ENCODE measurements around the gene ABCA12. TPM values are rescaled to one million over a fixed set of nuclear protein-coding genes. Genes with fewer than 3 reads are reported as not detected.

ABCA12 gene
- total and polyA plus RNA-seq, 9 of the 15 experiments (the other 6 are each of a cell fraction or from before 2014, with no cell fraction given) = 0.02 to 0.03 TPM; not detected in 7

GRCh38 chr2:215071676-215072075, 66.8 kb downstream of the ABCA12 start:
- DNase-seq (ENCODE audit: extremely low read depth in 1 of 4, low spot score in 3 of 4) = no peak
- POLR2A ChIA-PET = interaction anchor here (0.8 kb wide), 1 partner anchor 237 kb away, joined by 3 read pairs; no protein-coding TSS in a partner anchor
- ATAC-seq = no peak
- H3K9me3 ChIP-seq (replicated peaks; ENCODE audit: control insufficient read depth, insufficient read depth, low read depth, low read length) = no peaks in the 10 kb centered on the region
- TF ChIP-seq CEBPG (CRISPR knock-in tag; IDR thresholded peaks at IDR 0.05) (no peak), CEBPG (tag; conservative IDR thresholded peaks at IDR 0.05 in 1 of 2, IDR thresholded peaks at IDR 0.05 in 1 of 2) (peak in 1 of 2 experiments; percentile 49; a peak in 1 of 4 replicates), CEBPB (tag; IDR thresholded peaks at IDR 0.05) (0 out of 2 replicates have a peak, but pooled peaks have one; percentile 0), ATF3 (IDR thresholded peaks at IDR 0.05) (peak; percentile 22; the same call in 1 of the 2 replicates), ATF3 (CRISPR knock-in tag; conservative IDR thresholded peaks at IDR 0.05) (no peak), MBD1 (CRISPR knock-in tag; IDR thresholded peaks at IDR 0.05) (no peak), ZC3H11A (IDR thresholded peaks at IDR 0.05; ENCODE audit: low read depth, low read length) (no peak), NFRKB (IDR thresholded peaks at IDR 0.05; ENCODE audit: low read depth) (no peak)
- intact Hi-C loops (cut with micrococcal nuclease) = no loop called here
- H3K27ac ChIP-seq (ENCODE audit: extremely low read depth, low read depth, low read length) = no peak overlapping the region
- no TSS peak for BruUV-seq (replicated peaks)
- H4K20me1 ChIP-seq (replicated peaks; ENCODE audit: control insufficient read depth, insufficient read depth, low read length) = no peaks in the 10 kb centered on the region
- no peaks in the 10 kb centered on the region for H3K4me1 ChIP-seq (replicated peaks in 1 of 2; ENCODE audit: control insufficient read depth in 2 of 2, insufficient read depth in 2 of 2, low read length in 2 of 2)
- in situ Hi-C loops (cut with MboI) = no loop called here
- no peaks in the 10 kb centered on the region for H3K9me1 ChIP-seq (ENCODE audit: control insufficient read depth, insufficient read depth, low read length)
- H3K36me3 ChIP-seq (ENCODE audit: control insufficient read depth, insufficient read depth, low read length) = no peaks in the 10 kb centered on the region
- FAIRE-seq = no peak
- H3K4me2 ChIP-seq (ENCODE audit: insufficient read depth, low read length) = no peak overlapping the region
- H3K79me2 ChIP-seq (ENCODE audit: control insufficient read depth, insufficient read depth, low read length) = no peaks in the 10 kb centered on the region
- CTCF ChIA-PET (ENCODE audit: low intra/inter-chr PET ratio) = no interaction called here
- 7% methylated on average over 3 of the region's 3 CpGs for WGBS (ENCODE audit: insufficient coverage, low coverage, missing lambda C conversion rate)
- H2AFZ ChIP-seq (ENCODE audit: low read depth, low read length) = no peak overlapping the region
- no peak overlapping the region for H3K9ac ChIP-seq (ENCODE audit: insufficient read depth in 1 of 2, low read depth in 2 of 2, low read length in 2 of 2)
- no peaks in the 10 kb centered on the region for H3K27me3 ChIP-seq (ENCODE audit: control insufficient read depth in 2 of 2, insufficient read depth in 2 of 2, low read length in 2 of 2)
- no peak overlapping the region for H3K4me3 ChIP-seq
